HTERT RPE-1 (cell line): ENCODE results near the gene HAUS6.
"Not testable (repeated sequence)": the region's sequence is repeated elsewhere in the genome, so short reads cannot be mapped to it uniquely, and the experiment has no call there.

Experiments
- in situ Hi-C: fragments of 300-500 bp; cut with MboI; formaldehyde crosslinking; loops from 4 replicates; pipeline ENCODE4 v1.14.3; 2020; ENCODE audit warnings: low sequenced_read_pairs

Gene HAUS6

DNA sequence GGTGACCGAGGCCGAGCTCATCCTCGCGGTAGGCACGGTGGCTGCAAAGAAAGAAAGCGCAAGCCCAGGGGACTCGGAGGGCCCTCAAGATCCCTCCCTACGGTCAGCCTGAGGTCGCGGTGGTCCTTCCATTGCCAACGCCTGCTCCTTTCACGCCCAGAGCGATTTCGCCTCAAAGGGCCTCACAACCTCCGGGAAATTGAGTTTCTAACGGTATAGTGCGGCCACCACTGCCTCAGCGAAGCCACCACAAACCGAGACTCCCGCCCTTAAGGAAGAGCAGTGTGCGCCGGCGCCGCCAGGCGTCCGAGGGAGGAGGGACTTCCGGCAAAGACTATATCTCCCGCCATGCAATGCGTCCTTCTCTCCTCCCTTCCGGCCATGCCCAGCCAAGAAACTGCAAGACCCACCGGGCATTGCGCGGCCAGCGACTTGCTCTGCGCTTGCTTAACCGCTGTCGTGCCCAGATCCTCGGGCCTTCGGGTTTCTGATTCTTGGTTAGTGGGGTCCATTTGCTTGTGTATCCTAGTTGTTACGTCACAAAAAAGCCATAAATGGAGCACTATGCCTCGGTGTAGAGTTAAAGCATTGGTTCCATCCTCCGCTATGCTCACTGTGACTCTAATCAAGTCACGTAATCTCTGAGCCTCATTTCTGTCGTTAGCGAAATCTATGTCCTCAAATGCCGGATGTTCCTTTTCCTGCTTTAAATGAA is at the start of gene HAUS6:
Gene HAUS6, minus strand, starts transcription at position 274 of the 715 bp plus-strand sequence. Its CDS starts 253 bp downstream, at position 21.
- in situ Hi-C loops, result no loop called here

GRCh38 chr9:19152160-19152498 is 49.4 kb upstream of the HAUS6 start:
- in situ Hi-C loops, result not testable (repeated sequence)

GRCh38 chr9:19151425-19152159 is 48.9 kb upstream of the HAUS6 start:
- in situ Hi-C loops, result no loop called here

DNA sequence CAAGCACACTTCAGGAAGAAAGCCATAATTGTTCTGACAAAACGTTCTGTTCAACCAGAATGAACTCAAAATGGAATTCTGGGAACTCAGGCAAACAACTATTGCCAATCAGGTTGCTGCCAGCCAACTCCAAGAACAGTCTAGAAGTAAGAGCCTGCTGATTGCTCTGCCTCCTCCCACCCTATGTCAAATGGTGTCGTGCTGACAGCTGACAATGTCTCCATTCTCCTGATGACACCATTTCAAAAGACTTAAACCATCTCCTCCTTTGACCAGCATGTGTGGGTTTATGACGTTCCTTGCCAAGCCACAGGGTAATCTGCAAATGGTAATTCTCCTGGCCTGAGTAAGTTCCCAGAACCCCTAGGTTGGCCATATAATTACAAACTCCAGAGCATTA is 46.5 kb upstream of the HAUS6 start:
- in situ Hi-C loops, result no loop called here

DNA sequence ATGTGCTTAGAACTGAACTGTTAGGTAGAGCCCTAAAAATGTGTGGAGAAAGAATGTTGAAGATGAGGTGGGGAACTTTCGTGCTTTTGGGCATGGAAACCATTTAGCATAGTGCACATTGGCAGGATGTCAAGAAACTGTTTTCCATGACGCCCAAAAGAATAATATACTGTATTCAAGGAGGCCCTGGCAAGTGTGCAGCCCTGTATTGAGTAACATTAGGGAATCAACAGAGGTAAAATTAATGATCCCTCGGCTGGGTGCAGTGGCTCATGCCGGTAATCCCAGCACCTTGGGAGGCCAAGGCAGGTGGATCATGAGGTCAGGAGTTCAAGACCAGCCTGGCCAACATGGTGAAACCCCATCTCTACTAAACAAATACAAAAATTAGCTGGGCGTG is 45.5 kb upstream of the HAUS6 start:
- in situ Hi-C loops, result no loop called here

- in situ Hi-C loops, result no loop called here
Measured at GRCh38 chr9:19146441-19147024, 43.8 kb upstream of the HAUS6 start.

DNA sequence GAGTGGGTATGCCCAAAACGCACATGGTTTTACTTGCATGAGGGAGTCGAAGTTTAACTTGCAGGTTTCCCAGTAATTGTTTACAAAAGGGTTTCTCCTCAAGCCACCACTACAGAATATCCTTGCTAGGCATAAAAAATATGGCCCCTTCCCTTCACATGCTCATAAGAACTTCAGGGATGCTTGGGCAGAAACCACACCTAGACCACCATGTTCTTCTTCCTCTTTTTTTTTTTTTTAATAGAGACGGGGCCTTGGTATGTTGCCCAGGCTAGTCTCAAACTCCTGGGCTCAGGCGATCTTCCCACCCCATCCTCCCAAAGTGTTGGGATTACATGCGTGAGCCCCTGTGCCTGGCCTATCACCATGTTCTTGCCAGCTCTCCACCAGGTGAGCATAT is 43.2 kb upstream of the HAUS6 start:
- in situ Hi-C loops, result no loop called here

- in situ Hi-C loops, result no loop called here
Measured at GRCh38 chr9:19140259-19140658, 37.6 kb upstream of the HAUS6 start.

DNA sequence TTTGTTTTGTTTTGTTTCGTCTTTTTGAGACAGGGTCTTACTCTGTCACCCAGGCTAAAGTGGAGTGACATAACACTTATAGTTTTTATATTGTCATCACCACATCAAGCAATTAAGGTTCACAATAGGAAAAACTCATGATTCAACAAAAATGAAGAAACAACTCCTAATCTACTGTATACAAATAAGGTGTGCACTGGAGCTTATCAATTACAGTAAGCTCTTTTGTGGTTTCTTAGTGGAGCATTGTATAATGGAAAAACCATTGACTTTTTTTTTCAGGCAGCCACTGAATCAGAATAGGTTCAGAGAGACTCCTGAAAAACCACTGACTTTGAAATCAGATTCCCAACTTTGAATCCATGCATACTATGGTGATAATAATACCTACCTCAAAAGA is 35.4 kb upstream of the HAUS6 start:
- in situ Hi-C loops, result no loop called here

GRCh38 chr9:19137282-19137681 is 34.6 kb upstream of the HAUS6 start:
- in situ Hi-C loops, result no loop called here

GRCh38 chr9:19136129-19136528 is 33.4 kb upstream of the HAUS6 start:
- in situ Hi-C loops, result no loop called here

- in situ Hi-C loops, result no loop called here
Measured at GRCh38 chr9:19133549-19134345, 31.0 kb upstream of the HAUS6 start.

GRCh38 chr9:19130436-19130835 is 27.7 kb upstream of the HAUS6 start:
- in situ Hi-C loops, result no loop called here

GRCh38 chr9:19127871-19128500 is 25.3 kb upstream of the HAUS6 start:
- in situ Hi-C loops, result no loop called here

- in situ Hi-C loops, result no loop called here
Measured at GRCh38 chr9:19124430-19124793, 21.7 kb upstream of the HAUS6 start.

DNA sequence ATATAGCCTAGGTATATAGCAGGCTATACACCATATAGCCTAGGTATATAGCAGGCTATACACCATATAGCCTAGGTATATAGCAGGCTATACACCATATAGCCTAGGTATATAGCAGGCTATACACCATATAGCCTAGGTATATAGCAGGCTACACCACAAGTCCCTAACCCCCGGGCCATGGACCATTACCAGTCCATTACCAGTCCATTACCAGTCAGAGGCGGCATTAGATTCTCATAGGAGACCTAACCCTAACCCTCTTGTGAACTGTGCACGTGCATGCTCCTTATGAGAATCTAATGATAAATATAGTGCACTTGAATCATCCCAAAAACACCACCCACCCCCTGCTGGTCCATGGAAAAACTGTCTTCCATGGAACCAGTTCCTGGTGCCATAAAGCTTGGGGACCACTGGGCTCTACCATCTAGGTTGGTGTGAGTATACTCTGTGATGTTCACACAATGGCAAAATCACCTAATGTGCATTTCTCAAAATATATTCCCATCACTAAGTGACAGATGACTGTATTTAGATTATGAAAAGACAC is 19.9 kb upstream of the HAUS6 start:
- in situ Hi-C loops, result no loop called here

DNA sequence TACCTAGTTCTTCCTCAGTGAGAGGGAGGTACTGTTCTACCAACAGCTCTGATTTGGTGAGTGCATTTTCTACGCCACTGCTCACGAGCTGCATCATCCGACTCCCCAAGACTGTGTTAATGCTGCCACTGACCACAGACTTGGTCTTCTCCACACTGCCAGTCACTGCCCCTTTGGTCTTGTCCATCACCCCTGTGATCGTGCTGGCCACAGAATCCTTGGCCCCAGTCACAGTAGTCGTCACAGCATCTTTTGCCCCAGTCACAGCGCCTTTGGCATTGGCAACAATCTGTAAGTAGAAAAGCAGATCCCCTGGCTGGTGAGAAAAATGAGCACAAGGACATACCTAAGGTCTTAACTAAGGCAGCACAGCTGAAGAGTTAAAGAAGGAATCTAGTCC is 18.2 kb upstream of the HAUS6 start:
- in situ Hi-C loops, result no loop called here

DNA sequence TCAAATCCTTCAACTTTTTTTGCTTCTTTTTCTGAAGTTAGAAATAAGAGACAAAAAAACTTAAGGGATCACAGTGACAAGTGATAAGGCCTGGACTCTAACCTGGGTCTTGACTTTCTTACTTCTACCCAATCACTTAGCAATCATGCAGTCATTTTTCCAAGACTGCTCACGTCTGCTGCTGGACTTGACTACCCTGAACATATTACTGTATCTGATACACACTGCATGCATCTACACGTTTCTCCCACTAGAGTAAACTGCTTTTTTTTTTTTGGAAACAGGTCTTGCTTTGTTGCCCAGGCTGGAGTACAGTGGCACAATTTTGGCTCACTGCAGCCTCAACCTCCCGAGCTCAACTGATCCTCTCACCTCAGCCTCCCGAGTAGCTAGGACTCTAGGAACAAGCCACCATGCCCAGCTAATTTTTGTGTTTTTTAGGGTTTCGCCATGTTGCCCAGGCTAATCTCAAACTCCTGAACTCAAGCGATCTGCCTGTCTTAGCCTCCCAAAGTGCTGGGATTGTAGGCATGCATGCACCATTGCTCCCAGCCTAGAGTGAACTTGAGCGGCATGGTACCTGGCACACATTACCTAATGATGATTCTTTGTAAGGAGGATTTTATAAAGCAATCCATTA is 17.2 kb upstream of the HAUS6 start:
- in situ Hi-C loops, result no loop called here

DNA sequence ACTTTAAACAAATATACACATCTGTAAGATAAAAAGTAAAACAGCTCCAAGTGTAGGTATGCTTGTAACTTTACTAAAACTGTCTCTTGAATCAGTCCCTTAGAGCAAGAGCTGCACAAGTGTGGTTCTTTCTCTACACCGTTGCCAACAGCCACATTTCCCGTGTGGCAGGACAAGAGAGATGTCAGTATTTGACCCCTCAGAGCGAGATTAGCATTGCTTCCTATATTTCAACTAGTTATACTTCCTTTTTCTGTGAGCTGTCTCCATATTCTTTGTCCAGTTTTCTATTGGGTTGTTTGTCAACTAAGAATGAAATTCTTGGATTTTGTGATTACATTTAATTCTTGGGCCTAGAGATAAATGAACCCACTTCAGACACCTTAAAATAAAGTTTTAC is 16.5 kb upstream of the HAUS6 start:
- in situ Hi-C loops, result no loop called here

- in situ Hi-C loops, result no loop called here
Measured at GRCh38 chr9:19117039-19117716, 14.5 kb upstream of the HAUS6 start.
